ENCODE results near the gene NOTCH1.

DNA sequence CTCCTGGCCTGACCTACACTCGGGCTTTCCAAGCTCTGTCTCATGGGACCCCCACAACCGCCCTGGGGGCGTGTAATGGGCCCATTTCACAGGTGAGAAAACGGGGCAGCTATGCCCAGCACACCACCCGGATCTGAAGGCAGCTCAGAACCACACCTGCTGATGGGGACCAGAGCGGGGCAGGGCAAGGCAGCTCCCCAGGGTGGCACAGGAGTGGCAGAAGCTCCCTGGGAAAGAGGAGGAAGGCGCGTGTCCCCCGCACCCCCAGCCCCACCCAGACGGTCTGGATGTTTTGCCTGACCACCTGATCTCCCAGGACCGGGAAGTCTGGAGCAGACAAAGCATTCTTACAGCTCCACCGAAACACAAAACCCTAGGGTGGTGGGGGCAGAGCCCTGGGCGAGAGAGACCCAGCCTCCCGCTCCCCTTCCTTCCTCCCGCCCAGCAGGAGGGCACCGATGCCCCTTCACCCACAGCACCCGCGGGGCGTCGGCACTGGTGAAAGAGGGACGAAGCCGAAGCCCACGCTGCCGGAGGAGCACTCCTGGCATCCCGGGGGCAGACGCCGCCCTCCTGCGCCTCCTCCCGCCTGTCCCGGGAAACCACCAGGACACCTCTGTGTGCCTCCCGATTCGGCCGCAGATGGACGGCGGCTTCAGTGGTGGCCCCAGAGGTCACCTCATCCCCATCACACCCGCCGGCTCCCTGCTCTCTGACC, 14.5 kb downstream of the NOTCH1 start:
- TF ChIP-seq EP300 (IDR thresholded peaks at IDR 0.05; ENCODE audit: borderline replicate concordance in 1 of 2, low read depth in 2 of 2, low read length in 2 of 2) = no peak
- no peak for TF ChIP-seq MAFK (IDR thresholded peaks at IDR 0.05; ENCODE audit: low read depth, low read length)
- TF ChIP-seq, protein P1, sequence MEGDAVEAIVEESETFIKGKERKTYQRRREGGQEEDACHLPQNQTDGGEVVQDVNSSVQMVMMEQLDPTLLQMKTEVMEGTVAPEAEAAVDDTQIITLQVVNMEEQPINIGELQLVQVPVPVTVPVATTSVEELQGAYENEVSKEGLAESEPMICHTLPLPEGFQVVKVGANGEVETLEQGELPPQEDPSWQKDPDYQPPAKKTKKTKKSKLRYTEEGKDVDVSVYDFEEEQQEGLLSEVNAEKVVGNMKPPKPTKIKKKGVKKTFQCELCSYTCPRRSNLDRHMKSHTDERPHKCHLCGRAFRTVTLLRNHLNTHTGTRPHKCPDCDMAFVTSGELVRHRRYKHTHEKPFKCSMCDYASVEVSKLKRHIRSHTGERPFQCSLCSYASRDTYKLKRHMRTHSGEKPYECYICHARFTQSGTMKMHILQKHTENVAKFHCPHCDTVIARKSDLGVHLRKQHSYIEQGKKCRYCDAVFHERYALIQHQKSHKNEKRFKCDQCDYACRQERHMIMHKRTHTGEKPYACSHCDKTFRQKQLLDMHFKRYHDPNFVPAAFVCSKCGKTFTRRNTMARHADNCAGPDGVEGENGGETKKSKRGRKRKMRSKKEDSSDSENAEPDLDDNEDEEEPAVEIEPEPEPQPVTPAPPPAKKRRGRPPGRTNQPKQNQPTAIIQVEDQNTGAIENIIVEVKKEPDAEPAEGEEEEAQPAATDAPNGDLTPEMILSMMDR (IDR thresholded peaks at IDR 0.05; ENCODE audit: control extremely low read depth in 1 of 3, insufficient read depth in 1 of 3, low read depth in 1 of 3, low read length in 3 of 3) = no peak
- TF ChIP-seq NANOG (IDR thresholded peaks at IDR 0.05; ENCODE audit: insufficient read depth, low read depth, low read length, poor library complexity, severe bottlenecking) = no peak
- no peak for TF ChIP-seq TAF7 (optimal IDR thresholded peaks at IDR 0.05; ENCODE audit: borderline replicate concordance, low read depth, low read length)
- no peak for TF ChIP-seq GABPA (IDR thresholded peaks at IDR 0.05; ENCODE audit: borderline replicate concordance, insufficient read depth, low read length)
- no peak for TF ChIP-seq BRCA1 (IDR thresholded peaks at IDR 0.05; ENCODE audit: low read depth, low read length)
- no peak for TF ChIP-seq POLR2A (IDR thresholded peaks at IDR 0.05; ENCODE audit: control extremely low read depth in 1 of 2, low read depth in 2 of 2, low read length in 2 of 2)
- TF ChIP-seq POLR2AphosphoS5 (IDR thresholded peaks at IDR 0.05; ENCODE audit: low read depth, low read length) = no peak
- TF ChIP-seq, protein P2, sequence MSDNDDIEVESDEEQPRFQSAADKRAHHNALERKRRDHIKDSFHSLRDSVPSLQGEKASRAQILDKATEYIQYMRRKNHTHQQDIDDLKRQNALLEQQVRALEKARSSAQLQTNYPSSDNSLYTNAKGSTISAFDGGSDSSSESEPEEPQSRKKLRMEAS (IDR thresholded peaks at IDR 0.05) = no peak
- no peak for TF ChIP-seq CBX8 (IDR thresholded peaks at IDR 0.05; ENCODE audit: borderline replicate concordance, low read depth, low read length)
- no peak for TF ChIP-seq SP4 (IDR thresholded peaks at IDR 0.05; ENCODE audit: low read length)
- TF ChIP-seq HDAC2 (IDR thresholded peaks at IDR 0.05; ENCODE audit: borderline replicate concordance in 1 of 2, low read depth in 2 of 2, low read length in 2 of 2) = no peak
